C4-2B (cell line): Measurements from ENCODE around the gene GSTT2B.

Experiments used
- ZFX ChIP-seq: fragments of 450-650 bp; IDR thresholded peaks from 2 replicates; pipeline ENCODE4 v1.6.1; 2017
- TF ChIP-seq, protein P1 (sequence below): fragments of 450-650 bp; conservative IDR thresholded peaks from 2 replicates; pipeline ENCODE4 v1.5.1; 2017; ENCODE audit warnings: mild to moderate bottlenecking

DNA sequence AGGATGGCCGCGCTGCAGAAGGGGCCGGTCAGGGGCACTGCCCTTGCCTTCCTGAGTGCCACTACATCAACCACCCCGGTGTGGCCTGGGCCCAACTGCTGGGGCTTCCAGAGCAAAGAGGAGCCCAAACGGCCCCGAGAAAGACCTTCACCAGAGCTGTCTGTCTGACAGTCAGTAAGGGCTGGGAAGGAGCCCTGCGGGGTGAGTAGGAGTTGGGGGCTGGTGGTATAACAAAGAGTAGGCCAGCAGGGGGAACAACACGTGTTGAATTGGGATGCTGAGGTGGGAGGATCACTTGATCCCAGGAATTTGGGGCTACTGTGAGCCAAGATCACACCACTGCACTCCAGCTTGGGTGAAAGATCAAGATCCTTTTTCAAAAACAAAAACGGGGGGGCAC is 40.3 kb upstream of the GSTT2B start:
- TF ChIP-seq, protein P1, sequence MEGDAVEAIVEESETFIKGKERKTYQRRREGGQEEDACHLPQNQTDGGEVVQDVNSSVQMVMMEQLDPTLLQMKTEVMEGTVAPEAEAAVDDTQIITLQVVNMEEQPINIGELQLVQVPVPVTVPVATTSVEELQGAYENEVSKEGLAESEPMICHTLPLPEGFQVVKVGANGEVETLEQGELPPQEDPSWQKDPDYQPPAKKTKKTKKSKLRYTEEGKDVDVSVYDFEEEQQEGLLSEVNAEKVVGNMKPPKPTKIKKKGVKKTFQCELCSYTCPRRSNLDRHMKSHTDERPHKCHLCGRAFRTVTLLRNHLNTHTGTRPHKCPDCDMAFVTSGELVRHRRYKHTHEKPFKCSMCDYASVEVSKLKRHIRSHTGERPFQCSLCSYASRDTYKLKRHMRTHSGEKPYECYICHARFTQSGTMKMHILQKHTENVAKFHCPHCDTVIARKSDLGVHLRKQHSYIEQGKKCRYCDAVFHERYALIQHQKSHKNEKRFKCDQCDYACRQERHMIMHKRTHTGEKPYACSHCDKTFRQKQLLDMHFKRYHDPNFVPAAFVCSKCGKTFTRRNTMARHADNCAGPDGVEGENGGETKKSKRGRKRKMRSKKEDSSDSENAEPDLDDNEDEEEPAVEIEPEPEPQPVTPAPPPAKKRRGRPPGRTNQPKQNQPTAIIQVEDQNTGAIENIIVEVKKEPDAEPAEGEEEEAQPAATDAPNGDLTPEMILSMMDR: no peak
- TF ChIP-seq ZFX: no peak
